HFF-Myc (cell line): ENCODE data around the gene ZNF575.
"Not testable (repeated sequence)": the region's sequence is repeated elsewhere in the genome, so short reads cannot be mapped to it uniquely, and the experiment has no call there.

Experiments
- DNase-seq: peaks from one replicate; pipeline ENCODE4 v3.0.0-alpha.2; 2011; ENCODE audit warnings: low read depth; ENCODE audit errors: extremely low read depth
- H3K4me3 ChIP-seq: replicated peaks from 2 replicates; pipeline ENCODE4 v1.5.1; 2011; ENCODE audit warnings: low read depth, mild to moderate bottlenecking, control low read depth, low read length
- CTCF ChIP-seq: IDR thresholded peaks from 2 replicates; pipeline ENCODE4 v1.5.1; 2012; ENCODE audit warnings: mild to moderate bottlenecking, low read depth, low read length, control low read depth; ENCODE audit errors: missing control alignments

The ZNF575 gene

DNA sequence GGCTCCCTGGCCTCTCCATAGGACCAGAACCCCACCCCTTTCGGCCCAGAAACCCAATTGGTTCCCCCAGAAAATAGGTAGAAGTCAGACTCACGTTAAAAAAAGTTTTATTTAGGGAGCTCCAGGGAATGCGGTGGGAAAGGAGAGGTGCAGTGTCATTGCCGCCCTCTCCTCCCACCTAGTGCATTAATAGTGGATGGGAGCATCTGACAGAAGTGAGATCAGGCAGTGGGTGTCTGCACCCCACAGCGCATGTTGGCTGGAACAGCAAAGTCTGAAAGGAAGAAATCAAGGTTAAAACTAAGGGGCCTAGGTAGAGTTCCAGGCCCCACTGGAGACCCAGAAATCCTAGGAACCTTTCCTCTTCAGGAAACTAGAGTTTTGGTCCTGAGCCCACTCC is 26.4 kb upstream of the ZNF575 start:
- no peak for TF ChIP-seq CTCF
- H3K4me3 ChIP-seq = no peak overlapping the region
- no peak for DNase-seq

- H3K4me3 ChIP-seq = no peak overlapping the region
- TF ChIP-seq CTCF = no peak
- no peak for DNase-seq
These were observed 25.1 kb upstream of the ZNF575 start for GRCh38 chr19:43507880-43508279.

DNA sequence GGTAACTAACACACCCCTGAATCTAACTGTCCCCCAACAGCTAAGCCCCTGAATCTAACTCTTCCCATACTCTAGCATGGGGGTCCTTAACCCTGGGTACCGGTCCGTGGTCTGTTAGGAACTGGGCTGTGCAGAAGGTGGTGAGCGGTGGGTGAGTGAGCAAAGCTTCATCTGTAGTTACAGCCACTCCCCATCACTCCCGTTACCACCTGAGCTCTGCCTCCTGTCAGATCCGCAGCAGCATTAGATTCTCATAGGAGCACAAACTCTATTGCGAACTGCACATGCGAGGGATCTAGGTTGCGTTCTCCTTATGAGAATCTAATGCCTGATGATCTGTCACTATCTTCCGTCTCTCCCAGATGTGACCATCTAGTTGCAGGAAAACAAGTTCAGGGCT is 22.3 kb upstream of the ZNF575 start:
- no peak for TF ChIP-seq CTCF

GRCh38 chr19:43511324-43511723 is 21.7 kb upstream of the ZNF575 start:
- H3K4me3 ChIP-seq = no peak overlapping the region
- DNase-seq = no peak
- no peak for TF ChIP-seq CTCF

More for the DNA sequence above, 22.3 kb upstream of the ZNF575 start:
- no peak overlapping the region for H3K4me3 ChIP-seq
- DNase-seq = no peak

- DNase-seq, H3K4me3 ChIP-seq: not testable (repeated sequence)
These were observed 20.6 kb upstream of the ZNF575 start for GRCh38 chr19:43512399-43512798.

- TF ChIP-seq CTCF = no peak
- no peak for DNase-seq
- H3K4me3 ChIP-seq = no peak overlapping the region
These were observed 14.9 kb upstream of the ZNF575 start for GRCh38 chr19:43518051-43518450.

GRCh38 chr19:43519436-43520088 is 13.4 kb upstream of the ZNF575 start:
- DNase-seq = peak; percentile 79
- peak; percentile 94 for TF ChIP-seq CTCF
- H3K4me3 ChIP-seq = no peak overlapping the region
